Measurements from ENCODE around the gene PPP1R3C.

PPP1R3C gene

DNA sequence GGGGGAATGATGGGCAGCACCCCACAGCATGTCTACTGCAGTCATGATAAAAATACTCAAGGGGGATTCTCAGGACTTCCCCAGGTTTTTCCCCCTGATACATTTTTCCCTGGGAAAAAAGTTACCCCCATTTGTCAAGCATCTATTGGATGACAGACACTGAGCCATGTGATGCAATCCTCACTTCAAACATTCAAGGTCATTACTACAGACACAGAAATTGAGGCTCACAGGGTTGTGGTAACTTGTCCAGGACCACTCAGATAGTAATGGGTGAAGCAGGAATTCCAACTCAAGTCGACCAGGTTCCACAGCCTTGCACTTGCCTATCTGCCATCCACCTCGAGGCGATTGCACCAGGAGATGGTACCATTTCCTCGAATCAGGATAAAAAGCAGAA, 31.7 kb downstream of the PPP1R3C start:
- no peak for DNase-seq (ENCODE audit: low read depth in 2 of 2)

DNA sequence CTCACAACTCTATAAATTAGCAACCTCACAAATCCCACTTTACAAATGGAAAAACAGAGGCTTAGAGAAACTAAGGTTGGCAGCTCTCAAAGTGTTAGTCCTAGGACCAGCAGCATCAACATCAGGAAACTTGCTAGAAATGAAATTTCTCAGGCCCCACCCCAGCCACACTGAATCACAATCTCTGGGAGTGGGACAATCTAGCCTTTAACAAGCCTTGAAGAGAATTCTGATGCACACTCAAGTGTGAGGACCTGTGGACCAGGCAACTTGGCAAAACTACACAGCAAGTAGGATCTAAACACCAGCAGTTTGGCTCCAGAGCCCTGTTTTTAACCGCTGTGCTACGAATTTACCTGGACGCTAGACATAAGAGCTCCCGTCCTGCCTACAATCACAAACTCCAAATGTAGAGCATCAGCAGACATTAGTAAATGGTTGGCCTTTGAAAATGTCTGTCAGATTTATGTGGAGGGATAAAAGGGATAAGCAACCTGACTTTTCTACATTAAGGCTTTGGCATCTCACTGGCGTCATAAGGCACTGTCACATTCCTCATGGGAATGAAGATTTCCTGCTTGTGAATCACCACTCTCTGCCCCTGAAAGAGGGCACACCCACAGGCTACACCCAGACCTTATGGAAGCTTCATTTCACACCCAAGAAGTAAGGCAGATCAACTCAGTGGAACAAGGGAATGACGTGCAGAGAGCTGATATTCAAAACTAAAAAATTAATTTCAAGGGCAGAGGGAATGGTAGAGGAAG, 34.5 kb downstream of the PPP1R3C start:
- no peak for DNase-seq (ENCODE audit: low read depth in 2 of 2)

DNA sequence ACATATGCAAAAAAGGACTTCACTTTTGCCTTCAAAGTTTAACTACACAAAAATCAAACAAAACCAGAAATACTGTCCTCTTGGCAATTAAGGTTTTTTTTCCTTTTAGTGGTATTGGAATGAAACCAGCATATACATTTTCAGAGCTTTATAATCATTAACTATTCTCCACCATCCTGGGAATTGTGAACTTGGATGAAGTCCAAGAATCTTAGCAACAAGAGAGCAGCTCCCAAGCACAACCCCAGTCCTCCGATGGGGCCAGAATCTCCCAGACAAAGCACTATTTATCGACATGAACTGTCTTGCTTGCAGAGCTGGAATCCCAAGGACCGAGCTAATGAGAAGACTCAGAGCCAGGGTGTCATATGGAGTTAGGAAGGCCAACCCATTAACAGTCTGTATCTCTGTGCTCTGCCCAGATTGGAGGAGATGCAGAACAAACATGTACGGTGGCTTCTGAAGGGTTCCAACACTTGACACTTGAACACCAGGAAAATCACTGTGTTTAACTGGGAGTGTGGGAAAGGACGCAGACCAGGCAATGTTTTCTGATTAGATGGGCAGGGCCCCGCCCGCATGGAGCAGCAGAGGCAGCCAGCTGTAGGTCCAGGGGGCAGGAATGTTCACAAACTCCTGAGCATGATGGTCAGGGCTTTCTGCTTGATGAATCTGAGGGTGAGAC, 35.5 kb downstream of the PPP1R3C start:
- no peak for DNase-seq (ENCODE audit: low read depth in 2 of 2)

- DNase-seq (ENCODE audit: low read depth in 2 of 2), result no peak
Observed at GRCh38 chr10:91596825-91597196, 36.1 kb downstream of the PPP1R3C start.

GRCh38 chr10:91593834-91594233, 39.0 kb downstream of the PPP1R3C start:
- no peak for DNase-seq (ENCODE audit: low read depth in 2 of 2)

- no peak for DNase-seq (ENCODE audit: low read depth in 2 of 2)
Observed at GRCh38 chr10:91593366-91593765, 39.5 kb downstream of the PPP1R3C start.

DNA sequence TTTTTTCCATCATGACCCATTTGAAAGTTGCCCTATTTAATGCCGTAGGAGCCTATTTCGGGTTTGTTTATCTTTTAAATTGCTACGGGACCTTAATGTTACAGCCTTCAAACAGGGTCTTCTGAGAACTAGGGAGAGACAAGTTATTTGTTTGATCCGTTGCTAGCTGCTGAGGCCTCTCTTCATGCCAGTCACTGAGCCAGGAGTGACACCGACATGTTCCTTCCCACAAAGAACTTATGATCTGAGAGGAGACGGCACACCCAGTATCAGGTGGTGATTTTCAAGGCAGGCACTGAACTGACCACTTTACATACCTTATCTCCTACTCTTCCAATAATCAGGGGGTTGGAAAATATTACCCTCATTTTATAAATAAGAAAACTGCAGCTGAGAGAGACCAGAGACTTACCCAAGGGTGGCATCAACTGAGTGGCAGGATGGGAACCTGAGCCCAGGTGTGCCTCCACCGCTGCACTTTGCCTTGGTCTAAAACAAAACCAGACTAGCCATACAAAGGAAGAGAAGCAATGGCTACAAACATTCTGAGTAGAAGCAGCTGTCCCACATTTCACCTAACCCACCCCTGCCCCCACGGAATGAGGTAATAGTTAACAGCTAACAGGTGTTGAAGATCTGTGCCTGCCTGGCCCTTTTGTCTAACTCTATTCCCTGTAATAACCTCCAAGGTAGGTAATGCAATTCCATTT, 40.5 kb downstream of the PPP1R3C start:
- DNase-seq (ENCODE audit: low read depth in 2 of 2), result no peak

DNA sequence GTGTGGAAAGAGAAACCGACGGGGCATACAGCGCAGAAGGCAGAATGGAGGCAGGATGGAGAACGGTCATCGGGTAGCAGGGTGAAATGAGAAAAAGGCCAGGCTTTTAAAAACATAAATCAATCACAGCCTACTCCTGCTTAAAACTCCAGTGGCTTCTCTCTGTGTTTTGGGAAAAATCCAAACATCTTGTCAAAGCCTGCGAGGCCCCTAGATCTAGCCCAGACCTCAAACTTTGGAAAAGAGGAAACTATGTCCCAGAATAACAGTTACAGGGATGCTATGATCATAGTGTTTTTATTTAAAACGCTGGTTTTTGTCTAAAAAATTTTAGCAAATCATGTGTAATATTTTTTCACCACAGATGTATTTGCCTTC, 41.1 kb downstream of the PPP1R3C start:
- DNase-seq (ENCODE audit: low read depth in 2 of 2), result no peak

DNA sequence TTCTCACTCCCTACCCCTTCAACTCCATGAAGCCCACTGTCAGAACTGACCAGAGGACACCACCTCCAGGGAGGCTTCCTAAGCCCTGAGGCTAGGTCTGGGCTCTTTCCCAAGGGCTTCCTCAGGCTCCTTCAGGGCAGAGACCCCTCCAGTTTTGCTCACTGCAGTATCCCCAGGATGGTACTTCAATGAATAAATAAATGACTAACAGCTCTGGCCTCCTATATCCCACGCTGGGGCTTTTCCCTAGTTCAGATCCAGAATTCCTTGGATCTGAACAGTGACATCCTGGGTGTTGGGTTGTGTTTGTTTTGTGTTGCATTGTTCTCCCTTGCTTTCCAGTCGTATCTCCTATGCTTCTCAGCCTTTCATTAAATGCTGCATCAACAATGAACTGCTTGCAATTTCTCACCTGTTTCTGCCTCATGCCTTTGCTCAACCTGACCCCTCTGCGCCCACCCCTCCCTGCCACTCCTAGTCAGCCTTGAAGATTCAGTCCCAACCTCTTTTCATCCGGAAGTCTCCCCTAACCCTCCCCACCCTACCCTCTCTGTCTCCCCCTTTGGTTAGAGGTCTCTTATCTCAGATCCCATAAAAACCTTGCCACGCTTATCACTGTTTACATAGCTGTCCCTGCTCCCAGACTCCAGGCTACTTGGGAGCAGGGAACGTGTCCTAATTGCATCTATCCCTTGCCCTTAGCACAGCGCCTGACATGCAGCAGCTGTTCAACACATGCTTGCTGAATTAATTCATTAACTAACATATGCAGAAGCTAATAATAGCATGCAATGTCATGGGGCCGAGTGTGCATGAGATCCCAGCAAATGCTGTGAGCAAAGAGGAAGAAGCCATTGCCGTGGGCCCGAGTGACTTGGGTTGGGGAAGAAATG, 41.7 kb downstream of the PPP1R3C start:
- no peak for DNase-seq (ENCODE audit: low read depth in 2 of 2)

DNA sequence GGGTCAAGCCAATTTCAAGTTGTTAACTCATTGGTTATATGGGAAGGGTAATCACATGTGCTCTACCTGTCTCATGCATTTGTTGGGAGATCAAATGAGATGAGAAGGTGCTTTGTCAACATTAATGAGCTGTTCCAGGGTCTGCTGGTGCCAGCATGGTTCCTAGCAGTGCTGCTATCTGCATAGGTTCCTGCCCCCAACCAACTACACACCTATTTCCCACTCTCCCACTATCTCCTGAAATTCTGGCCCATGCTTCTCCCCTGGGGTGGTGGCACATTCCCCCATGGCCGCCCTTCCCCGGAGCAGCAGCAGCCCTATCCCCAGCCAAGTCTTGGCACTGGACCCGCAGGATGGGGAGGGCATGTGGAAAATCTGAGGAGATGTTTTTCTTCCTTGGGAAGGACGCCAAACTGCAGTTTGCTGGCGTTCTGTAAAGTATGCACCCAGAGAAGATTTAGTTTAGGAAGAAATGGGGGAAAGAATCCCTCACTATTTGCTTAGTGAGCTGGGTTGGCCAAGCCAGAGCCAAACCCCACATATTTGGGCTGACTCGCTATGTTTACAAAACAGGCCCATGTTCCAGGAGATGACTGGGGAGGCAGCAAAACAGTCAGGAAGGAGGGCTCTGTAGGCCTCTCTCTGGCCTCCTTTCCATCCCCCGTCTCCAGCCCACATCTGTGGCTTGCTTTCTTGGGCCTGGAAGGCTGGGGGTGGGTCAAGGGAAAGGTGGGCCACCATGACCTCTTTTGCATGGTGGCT, 42.5 kb downstream of the PPP1R3C start:
- DNase-seq (ENCODE audit: low read depth in 2 of 2), result no peak

DNA sequence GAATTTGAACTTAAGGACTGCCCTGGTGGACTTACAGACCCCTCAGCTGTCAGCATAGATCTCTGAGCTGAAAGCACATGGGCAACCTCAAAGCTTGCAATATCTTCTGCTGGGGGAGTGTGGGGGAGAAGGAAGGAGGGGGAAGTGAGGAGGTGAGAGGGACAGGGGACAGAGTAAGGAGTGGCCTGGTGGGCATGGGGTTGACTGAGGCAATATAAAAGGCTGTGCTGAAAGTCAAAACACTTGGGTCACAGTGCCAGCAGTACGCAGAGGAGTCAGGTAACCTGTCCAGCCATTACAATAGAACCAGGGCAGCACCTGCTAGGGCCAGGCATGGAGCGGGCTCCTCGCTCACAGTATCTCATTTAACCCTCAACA, 43.2 kb downstream of the PPP1R3C start:
- DNase-seq (ENCODE audit: low read depth in 2 of 2), result no peak

GRCh38 chr10:91589015-91589657, 43.7 kb downstream of the PPP1R3C start:
- no peak for DNase-seq (ENCODE audit: low read depth in 2 of 2)

DNA sequence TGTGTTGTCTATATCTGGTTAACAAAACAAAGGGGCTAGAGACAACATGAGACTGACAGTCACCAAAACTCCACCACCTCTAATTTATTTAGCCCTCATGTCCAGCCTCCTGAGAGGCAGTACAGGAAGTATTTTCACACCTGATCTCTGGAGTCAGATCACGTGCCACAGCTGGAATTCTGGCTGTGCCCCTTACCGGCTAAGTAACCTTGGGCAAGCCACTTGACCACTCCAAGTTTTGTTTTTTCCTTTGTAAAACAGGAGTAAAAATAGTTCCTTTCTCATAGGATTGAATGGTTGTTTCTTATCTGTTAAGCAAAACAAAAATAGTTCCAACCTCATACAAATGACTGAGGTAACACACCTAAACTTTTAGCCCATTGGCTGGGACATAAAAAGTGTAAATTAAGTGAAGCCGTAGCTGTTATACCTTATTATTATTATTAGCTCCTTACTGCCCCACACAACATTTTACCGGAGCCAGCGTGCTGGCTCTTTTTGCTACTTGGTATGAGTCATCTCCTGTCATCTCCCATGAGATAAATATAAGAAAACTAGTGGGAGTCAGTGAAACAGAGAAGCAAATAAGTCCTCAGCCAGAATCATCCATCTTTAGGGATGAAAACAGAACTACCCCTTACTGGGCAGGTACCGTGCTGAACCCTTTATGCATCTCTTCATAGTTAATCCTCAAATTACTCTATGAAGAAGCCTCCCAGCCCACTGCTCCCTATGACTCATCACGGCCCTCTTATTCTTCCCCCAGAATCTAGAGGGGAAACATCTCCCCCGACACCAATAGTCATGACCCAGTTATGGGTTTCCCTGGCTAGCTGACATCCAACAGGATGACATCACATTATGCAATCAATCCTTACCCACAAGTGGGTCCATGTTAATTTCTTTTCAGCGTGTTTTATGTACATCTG, 44.9 kb downstream of the PPP1R3C start:
- DNase-seq (ENCODE audit: low read depth in 2 of 2), result no peak

DNA sequence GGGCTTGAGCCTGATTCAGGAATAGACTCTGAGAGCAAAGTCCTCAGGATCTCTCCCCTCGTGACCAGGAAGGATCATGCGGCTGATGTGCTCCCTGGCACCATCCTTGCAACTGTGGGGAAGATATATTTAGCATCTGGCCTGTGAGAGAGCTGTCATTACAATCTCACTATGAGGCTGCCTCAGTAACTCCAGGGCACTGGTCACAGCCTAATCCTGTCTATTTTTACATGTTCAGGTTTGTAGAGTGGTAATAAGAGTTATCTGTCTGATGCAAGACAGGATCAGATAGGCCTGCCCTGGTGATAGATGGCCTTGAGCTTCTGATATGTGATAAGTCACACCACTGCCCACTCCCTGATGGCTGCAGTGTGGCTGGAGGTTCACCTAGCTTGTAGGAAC, 50.7 kb downstream of the PPP1R3C start:
- no peak for DNase-seq (ENCODE audit: low read depth in 2 of 2)

DNA sequence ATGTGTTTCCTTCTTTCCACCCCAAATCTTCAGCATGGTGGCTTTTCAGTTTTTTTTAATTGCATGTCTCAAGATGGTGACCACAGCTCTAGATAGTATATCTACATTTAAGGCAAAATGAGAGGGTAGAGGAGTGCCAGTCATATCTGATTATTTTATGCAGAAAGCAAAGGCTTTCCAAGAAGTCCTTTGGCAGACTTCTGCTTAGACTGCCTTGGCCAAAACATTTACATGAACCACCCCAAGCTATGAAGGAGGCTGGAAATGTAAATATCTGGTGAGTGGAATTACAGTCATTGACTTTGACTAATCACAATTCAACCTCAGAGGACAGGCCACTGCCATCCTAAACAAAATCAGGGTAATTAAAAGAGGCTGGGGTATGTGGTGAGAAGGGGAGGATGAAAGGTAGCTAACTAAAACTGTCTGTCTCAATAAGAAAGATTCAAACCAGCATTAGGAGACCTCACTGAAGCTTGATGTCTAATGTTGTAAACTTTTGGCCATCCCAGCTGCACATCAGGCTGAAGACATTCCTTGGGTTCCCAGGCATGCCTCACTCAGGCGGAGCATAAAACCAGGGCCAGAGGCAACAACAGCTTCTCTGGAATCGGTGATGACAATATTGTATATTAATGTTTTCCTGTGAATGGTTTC, 53.4 kb downstream of the PPP1R3C start:
- DNase-seq (ENCODE audit: low read depth in 2 of 2), result no peak

Data from stimulated activated CD4-positive, alpha-beta T cell treated with anti-CD3 and anti-CD28 coated beads, Interleukin-15, amount 100 ng/mL, for 48 hours (primary cell).